GM21360 (cell line): Measurements from ENCODE around the gene AHR.
"Not testable (repeated sequence)": the region's sequence is repeated elsewhere in the genome, so short reads cannot be mapped to it uniquely, and the experiment has no call there.

Experiments used
- ATAC-seq: cut with Tn5 transposase; IDR thresholded peaks from one replicate; pipeline ENCODE4 v1.9.1; 2021; ENCODE audit warnings: mild to moderate bottlenecking, moderate library complexity; ENCODE audit not compliant: unreplicated experiment

AHR gene

GRCh38 chr7:17336168-17336567, 37.7 kb downstream of the AHR start:
- no peak for ATAC-seq

GRCh38 chr7:17339139-17339538, 40.7 kb downstream of the AHR start:
- ATAC-seq: no peak

GRCh38 chr7:17339952-17340351, 41.5 kb downstream of the AHR start:
- no peak for ATAC-seq

GRCh38 chr7:17340655-17341054, 42.2 kb downstream of the AHR start:
- ATAC-seq: no peak

- no peak for ATAC-seq
Observed at GRCh38 chr7:17342756-17343155, 44.3 kb downstream of the AHR start.

- ATAC-seq: no peak
Observed at GRCh38 chr7:17347401-17347800, 48.9 kb downstream of the AHR start.

- ATAC-seq: not testable (repeated sequence)
Observed at GRCh38 chr7:17348932-17349331, 50.5 kb downstream of the AHR start.

- not testable (repeated sequence) for ATAC-seq
Observed at GRCh38 chr7:17350321-17350720, 51.9 kb downstream of the AHR start.

- not testable (repeated sequence) for ATAC-seq
Observed at GRCh38 chr7:17353650-17354419, 55.4 kb downstream of the AHR start.

GRCh38 chr7:17354473-17354872, 56.0 kb downstream of the AHR start:
- no peak for ATAC-seq

GRCh38 chr7:17355050-17355449, 56.6 kb downstream of the AHR start:
- no peak for ATAC-seq

GRCh38 chr7:17357952-17358351, 59.5 kb downstream of the AHR start:
- ATAC-seq: no peak

- ATAC-seq: no peak
Observed at GRCh38 chr7:17359610-17360009, 61.2 kb downstream of the AHR start.

- ATAC-seq: no peak
Observed at GRCh38 chr7:17362439-17363105, 64.1 kb downstream of the AHR start.

- ATAC-seq: no peak
Observed at GRCh38 chr7:17364671-17365070, 66.2 kb downstream of the AHR start.

- no peak for ATAC-seq
Observed at GRCh38 chr7:17365775-17366174, 67.3 kb downstream of the AHR start.

- no peak for ATAC-seq
Observed at GRCh38 chr7:17367502-17367901, 69.0 kb downstream of the AHR start.

GRCh38 chr7:17368856-17369524, 70.5 kb downstream of the AHR start:
- ATAC-seq: no peak

- ATAC-seq: no peak
Observed at GRCh38 chr7:17369691-17370426, 71.4 kb downstream of the AHR start.

- no peak for ATAC-seq
Observed at GRCh38 chr7:17370901-17371585, 72.6 kb downstream of the AHR start.
